Stimulated activated CD4-positive, alpha-beta T cell treated with anti-CD3 and anti-CD28 coated beads, TNF-alpha, amount 100 ng/mL, for 48 hours (primary cell): ENCODE results near the gene MCOLN2.
"Not testable (repeated sequence)": the region's sequence is repeated elsewhere in the genome, so short reads cannot be mapped to it uniquely, and the experiment has no call there.

ENCODE experiments used
- DNase-seq, 3 donors: peaks; one replicate each; pipeline ENCODE4 v3.0.0-alpha.2; 2020; ENCODE audit warnings: low read depth in 3 of 3

The MCOLN2 gene

DNA sequence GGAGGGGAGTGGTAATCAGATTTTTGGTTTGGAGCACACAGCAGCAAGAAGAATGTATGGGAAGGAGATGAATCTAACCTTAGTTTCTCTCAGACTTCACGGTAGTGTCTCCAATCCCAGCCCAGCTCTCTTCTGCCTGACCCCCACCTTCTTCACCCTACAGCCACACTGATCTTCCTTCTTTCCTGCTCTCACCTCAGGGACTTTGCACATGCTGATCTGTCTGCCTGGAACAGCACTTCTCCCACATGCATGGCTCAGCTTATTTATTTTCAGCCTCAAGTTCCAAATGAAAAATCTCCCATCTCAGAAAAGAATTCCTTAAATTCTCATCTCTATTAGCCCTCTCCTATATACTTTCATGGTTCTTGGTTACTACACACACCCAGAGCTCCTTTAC lies 55.1 kb downstream of the MCOLN2 start:
- no peak for DNase-seq

DNA sequence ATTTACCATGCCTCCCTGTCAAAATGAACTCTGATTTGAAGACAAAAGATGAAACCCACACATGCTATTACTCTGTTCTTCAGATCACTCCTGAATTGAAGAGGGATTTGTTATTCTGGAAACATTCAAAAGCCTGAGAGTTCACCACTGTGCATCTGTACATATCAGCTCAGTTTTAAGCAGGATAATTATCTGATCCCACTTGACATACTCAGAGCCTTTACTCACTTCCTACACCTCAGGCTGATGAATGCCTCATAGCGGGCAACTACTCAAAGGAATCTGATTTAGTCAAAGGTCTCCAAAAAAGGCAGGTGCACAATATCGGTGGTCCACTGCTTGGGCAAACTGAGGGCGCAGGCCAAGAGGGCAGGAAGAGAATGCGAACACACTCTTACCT lies 56.4 kb downstream of the MCOLN2 start:
- no peak for DNase-seq

DNA sequence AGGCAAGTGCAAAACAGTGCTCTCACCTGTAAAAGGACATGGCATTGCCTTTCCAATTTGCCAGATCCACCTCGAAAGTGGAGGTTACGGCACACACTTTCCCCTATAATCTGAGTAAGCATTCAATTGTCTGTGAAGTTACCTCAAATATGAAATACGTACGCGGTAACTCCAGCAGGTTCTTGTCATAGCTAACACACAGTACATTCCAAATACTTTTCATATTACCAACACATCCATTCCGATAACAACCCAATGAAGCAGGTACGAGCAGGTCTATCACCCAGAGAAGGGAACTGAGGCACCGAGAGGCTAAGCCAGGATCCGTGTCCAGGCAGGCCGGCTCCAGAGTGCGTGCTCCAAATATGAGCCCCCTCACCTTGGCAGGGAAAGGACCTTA lies 57.2 kb downstream of the MCOLN2 start:
- no peak for DNase-seq

DNA sequence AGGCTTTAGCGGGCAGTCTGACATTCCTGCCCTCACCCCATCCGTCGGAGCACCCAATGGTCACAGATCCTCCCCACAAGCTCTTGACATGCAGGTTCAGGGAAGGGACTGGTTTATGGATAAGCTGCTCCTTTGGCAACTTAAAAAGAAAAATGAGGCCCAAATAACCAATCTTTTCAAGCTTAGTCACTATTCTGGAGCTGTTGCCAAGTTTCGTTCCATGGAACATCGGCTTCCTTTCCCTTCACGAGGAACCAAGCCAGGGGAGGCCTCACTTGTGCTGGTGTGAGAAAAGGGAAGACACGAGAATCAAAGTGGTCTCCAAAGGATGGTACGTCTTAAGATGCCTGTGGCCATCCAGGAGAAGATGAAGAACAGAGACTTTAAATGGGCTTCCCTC lies 57.8 kb downstream of the MCOLN2 start:
- DNase-seq: no peak

DNA sequence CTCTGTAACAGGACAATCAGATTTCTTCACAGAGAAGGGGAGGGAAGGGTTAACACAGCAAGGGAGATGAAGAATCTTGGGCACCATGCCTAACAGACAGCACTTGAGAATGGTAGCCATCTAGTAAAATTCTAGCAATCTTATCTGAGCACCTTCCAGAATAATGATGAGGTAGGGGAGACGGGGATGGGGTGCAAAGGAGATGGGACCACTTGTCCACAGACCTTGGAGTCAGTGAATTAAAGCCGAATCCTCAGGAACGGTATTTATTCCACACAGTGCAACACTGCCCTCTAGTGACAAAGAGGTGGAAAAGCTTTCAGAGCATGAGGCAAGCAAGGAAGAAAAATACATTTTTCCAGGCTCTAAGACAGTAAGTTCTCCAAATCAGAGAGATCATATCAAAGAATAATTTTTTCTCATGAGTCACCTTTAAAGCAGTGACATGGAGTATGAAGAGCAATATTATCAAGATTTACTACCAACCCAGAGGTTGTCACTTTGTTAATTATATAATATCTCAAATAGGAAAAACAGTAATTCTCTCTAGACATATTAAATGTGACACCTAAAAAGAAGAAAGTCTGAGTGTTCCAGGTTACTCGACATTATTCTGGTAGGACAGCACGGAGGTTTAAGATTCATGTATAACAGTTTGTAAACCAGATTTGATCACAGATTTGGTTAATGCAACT lies 60.6 kb downstream of the MCOLN2 start:
- peak in 1 of 3 donors; percentile 9 for DNase-seq

DNA sequence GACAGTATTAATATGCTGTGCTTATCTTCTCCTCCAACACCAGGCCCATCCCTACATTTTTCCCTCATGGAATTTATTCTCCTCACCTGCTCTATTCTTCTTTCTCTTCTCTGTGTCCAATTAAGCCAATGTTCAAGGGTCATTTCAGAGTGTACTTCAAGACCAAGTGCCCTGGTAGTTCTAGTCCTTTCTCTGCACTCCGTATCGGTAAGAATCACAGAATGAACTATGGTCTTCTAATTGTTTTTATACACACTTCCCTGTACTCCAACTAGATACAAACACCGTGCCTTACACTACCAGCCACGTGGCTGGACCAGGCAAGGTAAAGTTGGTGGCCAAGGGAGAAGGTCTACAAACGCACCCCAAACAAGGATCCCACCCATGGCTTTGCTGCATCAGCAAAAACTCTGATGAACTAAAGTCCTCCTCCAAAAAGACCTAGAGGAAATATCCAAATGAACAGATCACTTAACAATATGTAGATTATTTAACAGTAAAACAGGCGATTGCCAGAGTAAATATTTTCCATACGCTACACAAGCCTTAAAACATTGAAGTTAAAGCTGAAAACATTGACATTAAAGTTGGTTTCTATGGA lies 63.8 kb downstream of the MCOLN2 start:
- no peak for DNase-seq

DNA sequence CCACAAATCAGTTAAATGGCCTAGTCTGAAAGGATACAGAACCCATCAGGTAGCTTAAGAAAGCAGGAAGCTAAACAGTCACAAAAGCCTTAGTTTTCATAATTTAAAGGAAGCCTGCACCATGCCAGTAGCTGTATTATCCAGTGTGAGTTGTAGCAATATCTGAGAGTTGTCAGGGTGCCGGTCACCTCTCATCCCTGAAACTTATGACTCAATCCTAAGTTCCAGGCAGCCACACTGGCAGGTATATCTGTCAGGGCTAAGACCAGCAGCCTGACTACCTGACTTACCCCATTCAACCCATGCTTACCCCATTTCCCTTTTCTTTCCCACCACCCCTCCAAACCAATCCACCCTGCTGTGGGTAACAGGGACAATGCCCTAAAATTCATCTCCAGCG lies 66.1 kb downstream of the MCOLN2 start:
- no peak for DNase-seq

DNA sequence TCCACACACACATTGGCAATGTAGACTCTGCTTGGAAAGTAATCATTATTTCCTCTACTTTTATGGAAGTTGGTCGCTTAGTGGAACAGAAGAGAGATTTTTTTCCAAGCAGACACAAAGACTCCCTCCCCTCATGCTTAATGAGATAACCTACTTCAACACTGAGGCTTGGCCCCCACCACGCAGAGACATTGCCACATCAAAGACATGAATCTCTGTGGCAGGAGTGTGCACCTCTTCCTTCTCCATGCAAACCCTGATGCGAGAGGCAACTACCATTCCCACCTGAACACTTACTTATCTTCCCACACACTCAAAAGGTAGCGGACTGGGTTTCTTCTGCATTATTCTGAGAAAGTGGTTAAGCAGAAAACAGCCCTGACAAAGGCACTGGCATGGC lies 66.6 kb downstream of the MCOLN2 start:
- DNase-seq: no peak

DNA sequence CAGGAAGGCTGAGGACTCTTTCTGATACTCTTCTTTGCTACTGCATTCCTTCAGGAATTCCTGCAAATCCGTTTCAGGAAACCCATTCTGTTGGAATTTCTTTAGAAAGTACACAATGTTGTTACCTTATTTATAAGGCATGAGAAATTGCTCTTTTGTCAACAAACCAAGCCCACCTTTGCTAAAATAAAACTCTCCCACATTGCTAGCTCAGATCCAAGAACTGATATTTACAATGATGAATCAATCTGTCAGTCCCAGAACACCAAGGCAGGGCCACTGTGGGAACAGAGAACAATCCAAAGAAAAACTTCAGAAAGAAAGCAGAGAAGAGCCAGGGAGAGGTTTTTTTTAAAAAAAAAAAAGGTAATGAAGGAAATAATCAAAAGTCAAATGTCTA lies 67.3 kb downstream of the MCOLN2 start:
- DNase-seq: no peak

DNA sequence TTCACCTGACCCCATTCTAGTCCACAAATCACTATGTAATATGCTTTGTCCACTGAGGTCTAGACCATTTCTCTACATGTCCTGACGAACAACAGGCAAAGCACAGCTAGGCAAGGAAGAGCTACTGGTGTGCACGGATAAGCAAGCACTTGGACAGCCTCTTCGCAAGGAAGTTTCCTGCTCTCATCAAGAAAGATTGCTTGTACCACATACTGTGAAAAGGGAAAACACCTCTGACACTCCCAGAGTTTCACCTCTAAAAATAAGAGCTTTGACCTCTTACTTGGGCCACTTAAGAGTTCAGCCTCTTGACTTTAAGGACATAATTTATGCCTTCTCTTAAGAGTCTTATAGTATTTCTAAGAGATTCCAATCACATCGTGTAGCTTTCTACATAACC lies 67.9 kb downstream of the MCOLN2 start:
- DNase-seq: no peak

DNA sequence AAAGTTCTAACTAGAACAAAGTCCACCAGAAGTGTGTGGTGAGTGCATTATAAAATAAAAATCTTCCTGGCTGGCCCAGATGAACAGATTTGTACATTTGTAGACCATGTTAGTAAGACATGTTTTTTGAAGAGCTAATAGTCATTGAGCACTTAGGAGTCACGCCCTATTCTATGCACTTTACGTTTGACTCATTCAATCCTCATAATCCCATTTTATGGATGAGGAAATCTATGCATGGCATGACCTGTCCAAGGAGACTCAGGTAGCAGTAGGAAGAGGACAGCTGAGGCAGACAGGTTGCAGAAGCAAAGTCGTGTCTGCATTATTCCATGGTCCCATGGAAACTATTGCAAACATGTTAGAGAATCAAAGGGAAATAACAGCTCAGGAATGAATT lies 73.6 kb downstream of the MCOLN2 start:
- no peak for DNase-seq

DNA sequence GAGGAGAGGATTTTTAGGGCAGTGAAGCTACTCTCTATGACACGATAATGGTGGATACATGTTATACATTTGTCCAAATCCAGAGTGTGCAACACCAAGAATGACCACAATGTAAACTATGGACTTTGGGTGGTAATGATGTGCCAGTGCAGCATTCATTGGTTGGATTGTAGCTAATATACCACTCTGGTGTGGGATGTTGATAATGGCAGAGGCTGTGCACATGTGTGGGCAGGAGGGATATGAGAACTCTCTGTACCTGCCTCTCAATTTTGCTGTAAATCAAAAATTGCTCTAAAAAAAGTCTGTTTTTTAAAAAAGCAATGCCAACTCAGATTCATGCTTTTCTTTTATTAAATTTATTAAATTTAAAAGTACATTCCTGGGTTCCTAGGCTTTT lies 76.8 kb downstream of the MCOLN2 start:
- DNase-seq: no peak

DNA sequence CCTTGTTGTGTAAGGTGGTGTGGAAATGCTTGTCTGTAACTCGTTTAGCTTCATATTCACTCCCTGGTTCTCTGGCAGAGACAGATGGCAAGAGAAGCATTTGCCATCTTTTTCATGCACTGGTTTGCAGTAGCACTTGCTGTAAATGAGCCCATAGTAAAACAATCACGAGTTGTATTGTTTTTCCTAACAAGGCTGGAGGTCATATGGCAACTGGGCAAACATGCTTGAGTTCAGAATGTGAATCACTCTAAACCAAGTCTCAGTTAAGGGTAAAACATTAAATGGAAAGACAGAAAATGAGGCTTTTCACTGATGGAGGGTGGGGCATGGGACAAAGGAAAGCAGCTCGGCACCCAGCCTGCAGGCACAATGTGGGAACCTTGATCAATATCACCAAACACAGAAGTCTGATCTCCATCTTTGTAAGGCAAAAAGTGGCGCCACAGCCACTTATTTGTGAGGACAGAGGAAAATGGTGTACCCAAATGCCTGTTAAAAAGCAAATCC lies 77.4 kb downstream of the MCOLN2 start:
- DNase-seq: no peak

DNA sequence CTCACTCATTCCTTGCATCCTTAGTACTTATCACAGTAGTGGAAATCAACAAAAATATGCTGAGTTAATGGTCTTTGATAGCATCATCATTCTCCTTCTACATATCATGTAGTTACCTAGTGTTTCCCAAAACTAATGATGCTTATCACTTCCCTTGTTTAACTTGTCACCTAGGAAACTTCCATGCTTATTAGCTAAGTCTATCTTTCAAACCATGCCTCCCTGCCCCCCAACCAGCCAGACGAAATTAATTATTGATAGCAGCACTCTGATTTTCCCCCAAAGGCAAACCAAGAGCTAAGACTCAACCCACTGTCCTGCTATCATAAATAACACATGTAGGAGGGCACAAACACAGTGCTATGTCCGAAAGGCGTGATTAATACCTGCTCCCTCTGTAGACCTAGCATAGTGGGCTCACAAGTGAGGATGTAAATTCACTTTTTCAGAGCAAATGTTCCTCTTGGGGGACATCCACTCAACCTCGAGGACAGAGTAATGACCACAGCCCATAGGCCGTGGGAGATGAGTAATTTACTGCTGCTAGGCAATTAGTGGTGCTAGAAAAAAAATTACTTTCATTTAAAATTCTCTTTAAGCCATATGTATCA lies 78.1 kb downstream of the MCOLN2 start:
- DNase-seq: no peak

DNA sequence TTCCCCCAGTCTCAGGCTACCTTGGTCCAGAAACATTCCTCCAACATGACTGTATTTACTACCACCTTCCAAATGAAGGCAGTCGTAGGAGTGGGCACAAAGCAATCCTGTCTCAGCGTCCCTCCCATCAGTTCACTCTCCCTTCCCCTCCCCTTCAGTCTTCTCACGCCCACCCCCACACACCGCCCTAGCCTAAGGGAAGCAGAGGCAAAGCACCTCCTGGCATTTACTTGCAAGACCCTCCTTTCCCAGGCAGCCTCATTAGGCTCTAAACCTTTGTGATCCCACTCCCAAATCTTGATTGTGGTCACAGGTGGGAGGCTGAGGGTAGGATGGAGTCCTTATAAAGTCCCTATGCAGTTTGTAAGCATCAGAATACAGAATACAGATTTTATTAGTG lies 80.0 kb downstream of the MCOLN2 start:
- DNase-seq: no peak

DNA sequence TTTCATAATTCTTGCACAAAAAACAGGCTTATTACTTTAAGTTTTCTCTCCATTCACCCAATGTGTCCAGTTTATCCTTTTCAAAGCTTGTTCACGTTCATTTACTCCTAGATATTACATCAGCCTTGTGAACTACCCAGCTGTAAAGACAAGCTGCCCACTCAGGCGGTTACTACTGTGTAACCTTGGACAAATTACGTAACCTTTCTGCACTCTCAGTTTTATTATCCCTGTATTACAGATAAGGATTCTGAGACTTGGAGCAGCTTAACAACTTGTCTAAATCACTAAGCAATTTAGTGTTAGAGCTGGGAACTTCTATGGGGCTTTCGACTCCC lies 83.4 kb downstream of the MCOLN2 start:
- DNase-seq: no peak

DNA sequence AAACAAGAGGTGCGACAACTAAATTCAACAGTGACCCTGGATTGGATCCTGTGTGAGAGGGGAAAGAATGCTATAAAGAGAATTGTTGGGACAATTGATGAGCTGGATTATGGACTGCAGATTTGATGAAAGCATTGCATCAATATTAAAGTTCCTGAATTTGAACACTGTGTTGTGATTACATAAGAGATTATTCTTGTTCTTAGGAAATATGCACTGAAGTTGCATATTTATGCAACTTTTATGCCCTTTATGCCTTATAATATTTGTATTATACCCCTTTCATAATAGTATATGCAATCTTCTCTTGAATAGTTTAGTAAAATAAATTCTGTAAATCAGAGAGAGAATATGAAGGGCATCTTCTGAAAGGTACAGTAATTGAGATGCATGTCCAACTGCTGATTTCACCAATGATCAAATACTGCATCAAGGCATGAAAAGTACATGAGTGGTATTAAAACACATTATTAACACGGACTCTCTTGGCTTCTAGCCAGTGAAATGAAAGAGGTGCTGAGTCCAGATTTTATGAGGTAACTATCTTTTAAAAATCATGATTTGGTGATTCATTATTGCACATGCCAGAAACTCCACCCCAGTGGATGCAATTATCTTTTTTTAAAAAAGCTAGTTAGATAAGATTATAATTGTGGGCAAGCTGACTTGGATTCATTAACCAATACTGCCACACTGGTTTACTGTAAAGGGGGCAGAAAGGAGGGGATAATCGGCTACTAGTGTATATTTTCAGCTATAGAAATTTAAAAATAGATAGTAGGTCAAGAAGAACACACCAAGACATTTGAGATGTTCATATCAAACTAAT lies 84.0 kb downstream of the MCOLN2 start:
- DNase-seq: no peak

DNA sequence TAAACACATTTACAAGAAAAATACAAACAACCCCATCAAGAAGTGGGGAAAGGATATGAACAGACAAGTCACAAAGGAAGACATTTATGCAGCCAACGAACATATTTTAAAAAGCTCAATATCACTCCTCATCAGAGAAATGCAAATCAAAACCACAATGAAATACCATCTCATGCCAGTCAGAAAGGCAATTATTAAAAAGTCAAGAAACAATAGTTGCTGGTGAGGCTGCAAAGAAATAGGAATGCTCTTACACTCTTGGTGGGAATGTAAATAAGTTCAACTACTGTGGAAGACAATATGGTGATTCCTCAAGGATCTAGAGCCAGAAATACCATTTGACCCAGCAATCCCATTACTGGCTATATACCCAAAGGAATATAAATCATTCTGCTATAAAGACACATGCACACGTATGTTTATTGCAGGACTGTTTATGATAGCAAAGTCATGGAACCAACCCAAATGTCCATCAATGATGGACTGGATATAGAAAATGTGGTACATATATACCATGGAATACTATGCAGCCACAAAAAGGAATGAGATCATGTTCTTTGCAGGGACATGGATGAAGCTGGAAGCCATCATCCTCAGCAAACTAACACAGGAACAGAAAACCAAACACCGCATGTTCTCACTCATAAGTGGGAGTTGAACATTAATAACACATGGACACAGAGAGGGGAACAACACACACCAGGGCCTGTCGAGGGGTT lies 88.0 kb downstream of the MCOLN2 start:
- DNase-seq: not testable (repeated sequence)

DNA sequence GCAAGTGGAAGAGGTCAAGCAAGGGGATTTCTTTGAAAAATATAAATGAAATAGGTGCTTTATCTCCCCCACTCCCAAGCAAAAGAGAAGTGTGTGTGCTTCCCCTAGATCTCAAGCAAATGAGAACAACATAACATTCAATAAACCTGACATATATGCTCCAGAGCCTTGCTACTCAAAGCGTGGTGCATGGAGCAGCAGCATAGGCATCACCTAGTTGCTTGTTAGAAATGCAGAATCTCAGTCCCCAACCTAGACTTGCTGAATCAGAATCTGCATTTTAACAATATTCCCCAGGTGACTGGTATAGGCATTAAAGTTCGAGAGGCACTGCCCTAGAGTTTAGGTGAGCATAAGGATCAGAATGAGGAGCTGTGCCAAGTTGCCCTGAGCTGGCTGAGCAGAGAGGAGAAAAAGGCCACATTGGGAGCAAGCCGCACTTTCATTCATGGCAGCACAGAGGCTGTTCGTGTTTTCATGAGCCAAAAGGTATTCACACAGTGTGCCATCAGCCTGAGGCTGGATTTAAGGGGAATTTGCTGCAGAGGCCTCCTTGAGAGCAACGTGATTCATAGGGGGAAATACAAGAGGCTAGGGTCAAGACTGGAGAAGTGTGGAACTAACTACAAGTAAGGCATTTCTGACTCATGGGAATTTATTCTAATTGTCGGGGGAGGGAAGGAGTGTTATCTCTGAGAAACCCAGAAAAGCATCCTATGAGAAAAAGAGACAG lies 89.7 kb downstream of the MCOLN2 start:
- DNase-seq: no peak

DNA sequence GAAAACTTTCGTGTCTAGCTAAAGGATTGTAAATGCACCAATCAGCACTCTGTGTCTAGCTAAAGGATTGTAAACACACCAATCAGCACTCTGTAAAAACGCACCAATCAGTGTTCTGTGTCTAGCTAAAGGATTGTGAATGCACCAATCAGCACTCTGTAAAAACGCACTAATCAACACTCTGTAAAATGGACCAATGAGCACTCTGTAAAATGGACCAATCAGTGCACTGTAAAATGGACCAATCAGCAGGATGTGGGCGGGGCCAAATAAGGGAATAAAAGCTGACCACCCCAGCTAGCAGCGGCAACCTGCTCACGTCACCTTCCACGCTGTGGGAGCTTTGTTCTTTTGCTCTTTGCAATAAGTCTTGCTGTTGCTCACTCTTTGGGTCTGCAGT lies 94.2 kb downstream of the MCOLN2 start:
- not testable (repeated sequence) for DNase-seq

DNA sequence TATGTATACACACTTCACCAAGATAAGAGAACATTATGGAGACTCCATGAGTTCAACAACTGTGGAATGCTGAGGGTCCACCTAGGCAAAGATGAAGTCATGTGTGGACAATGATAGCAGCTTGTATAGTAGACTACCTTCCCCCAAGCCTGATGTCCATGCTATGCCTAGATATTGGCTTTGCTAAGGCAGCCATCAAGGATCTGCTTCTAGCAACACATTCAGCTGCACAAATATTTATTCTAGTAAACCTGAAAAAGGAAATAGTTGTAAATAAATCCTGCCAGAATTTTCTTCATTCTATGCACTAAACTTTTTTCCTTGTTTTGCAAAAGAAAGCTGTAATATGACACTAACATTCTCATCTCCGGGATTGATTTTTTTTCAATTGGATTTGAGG lies 96.9 kb downstream of the MCOLN2 start:
- no peak for DNase-seq
